WTC11 (cell line): ENCODE measurements around the gene SEZ6. TPM values are rescaled to one million over a fixed set of nuclear protein-coding genes. Genes with fewer than 3 reads are reported as not detected.

ENCODE experiments used
- ATAC-seq: fragments of 200-7000 bp; cut with Tn5 transposase; 2 replicates; pipeline ENCODE4 v1.10.0; 2021; ENCODE audit warnings: mild to moderate bottlenecking, moderate library complexity
- CTCF ChIA-PET: fragments of 300-600 bp; sonication (Branson Sonifier 250); formaldehyde crosslinking; loops from one replicate; lab custom pipeline; 2021; ENCODE audit warnings: antibody characterized with exemption; lab: Charles Lee
- POLR2A ChIA-PET: fragments of 350-600 bp; sonication (Branson Sonifier 250); formaldehyde crosslinking; loops from one replicate; lab custom pipeline; 2021; ENCODE audit warnings: antibody characterized with exemption; lab: Charles Lee
- DNase-seq: peaks from one replicate; pipeline ENCODE4 v3.0.0; 2021; ENCODE audit warnings: low spot score
- H3K27ac Mint-ChIP-seq: 2 replicates; pipeline ENCODE4 v1.8.0; 2021; ENCODE audit warnings: mixed read lengths
- H3K27me3 Mint-ChIP-seq: 2 replicates; pipeline ENCODE4 v1.8.0; 2021; ENCODE audit warnings: low read depth, mild to moderate bottlenecking, moderate library complexity, mixed read lengths
- H3K36me3 Mint-ChIP-seq: 2 replicates; pipeline ENCODE4 v1.8.0; 2021; ENCODE audit warnings: mixed read lengths
- H3K4me1 Mint-ChIP-seq: 2 replicates; pipeline ENCODE4 v1.8.0; 2022; ENCODE audit warnings: mixed read lengths
- H3K4me3 Mint-ChIP-seq: 2 replicates; pipeline ENCODE4 v1.8.0; 2021; ENCODE audit warnings: mild to moderate bottlenecking, moderate library complexity, mixed read lengths
- H3K9me3 Mint-ChIP-seq: 2 replicates; pipeline ENCODE4 v1.8.0; 2021; ENCODE audit warnings: mixed read lengths
- ARID4B ChIP-seq: sonication (generic); formaldehyde crosslinking; IDR thresholded peaks from 2 replicates; pipeline ENCODE4 v1.8.0; 2023; ENCODE audit warnings: missing genetic modification reagents, mild to moderate bottlenecking, borderline replicate concordance
- CREB1 ChIP-seq: sonication (generic); formaldehyde crosslinking; IDR thresholded peaks from 2 replicates; pipeline ENCODE4 v1.8.0; 2023; ENCODE audit warnings: mild to moderate bottlenecking, missing genetic modification reagents
- GRHL2 ChIP-seq: fragments of 250-450 bp; sonication (Bioruptor Pico); IDR thresholded peaks from 2 replicates; pipeline ENCODE4 v1.8.0; 2022; ENCODE audit warnings: mild to moderate bottlenecking, moderate library complexity; ENCODE audit not compliant: insufficient replicate concordance, severe bottlenecking
- GTF2I ChIP-seq: fragments of 250-450 bp; sonication (Bioruptor Pico); conservative IDR thresholded peaks from 2 replicates; pipeline ENCODE4 v1.4.0; 2021; ENCODE audit warnings: mild to moderate bottlenecking
- MXD4 ChIP-seq: fragments of 250-450 bp; sonication (Bioruptor Pico); IDR thresholded peaks from 2 replicates; pipeline ENCODE4 v1.8.0; 2021; ENCODE audit warnings: mild to moderate bottlenecking, moderate library complexity, borderline replicate concordance
- MYBL2 ChIP-seq: sonication (generic); formaldehyde crosslinking; IDR thresholded peaks from 2 replicates; pipeline ENCODE4 v1.8.1; 2023; ENCODE audit warnings: mild to moderate bottlenecking, moderate library complexity, missing genetic modification reagents
- OVOL2 ChIP-seq: fragments of 250-450 bp; sonication (Bioruptor Pico); IDR thresholded peaks from 2 replicates; pipeline ENCODE4 v1.9.0; 2021; ENCODE audit warnings: mild to moderate bottlenecking, borderline replicate concordance
- RORB ChIP-seq: fragments of 250-450 bp; sonication (Bioruptor Pico); IDR thresholded peaks from 2 replicates; pipeline ENCODE4 v1.9.0; 2021; ENCODE audit warnings: mild to moderate bottlenecking
- SOX15 ChIP-seq: fragments of 250-450 bp; sonication (Bioruptor Pico); IDR thresholded peaks from 2 replicates; pipeline ENCODE4 v1.9.0; 2021; ENCODE audit warnings: mild to moderate bottlenecking
- TCF7 ChIP-seq: sonication (generic); formaldehyde crosslinking; IDR thresholded peaks from 2 replicates; pipeline ENCODE4 v1.8.0; 2022; ENCODE audit warnings: mild to moderate bottlenecking, low read depth, missing genetic modification reagents, moderate library complexity
- TEAD4 ChIP-seq: sonication (generic); formaldehyde crosslinking; IDR thresholded peaks from 2 replicates; pipeline ENCODE4 v1.8.0; 2022; ENCODE audit warnings: mild to moderate bottlenecking, missing genetic modification reagents
- ZBTB21 ChIP-seq: sonication (generic); formaldehyde crosslinking; IDR thresholded peaks from 2 replicates; pipeline ENCODE4 v1.8.1; 2023; ENCODE audit warnings: mild to moderate bottlenecking, missing genetic modification reagents, borderline replicate concordance
- ZNF232 ChIP-seq: sonication (generic); formaldehyde crosslinking; IDR thresholded peaks from 2 replicates; pipeline ENCODE4 v1.8.0; 2022; ENCODE audit warnings: mild to moderate bottlenecking, missing genetic modification reagents
- ZNF671 ChIP-seq: fragments of 250-450 bp; sonication (Bioruptor Pico); IDR thresholded peaks from 2 replicates; pipeline ENCODE4 v1.8.0; 2021; ENCODE audit warnings: mild to moderate bottlenecking
- total RNA-seq: library from RNA; stranded (reverse); gene quantifications from 3 replicates; pipeline ENCODE4 v1.2.3, GENCODE V29; 2021
- TF ChIP-seq, protein P1 (sequence below): sonication (generic); formaldehyde crosslinking; IDR thresholded peaks from 2 replicates; pipeline ENCODE4 v1.8.1; 2023; ENCODE audit warnings: mild to moderate bottlenecking, missing genetic modification reagents
- TF ChIP-seq, protein P2 (sequence below): sonication (generic); formaldehyde crosslinking; IDR thresholded peaks from 2 replicates; pipeline ENCODE4 v1.8.0; 2023; ENCODE audit warnings: mild to moderate bottlenecking, missing genetic modification reagents
- TF ChIP-seq, protein P3 (sequence below): fragments of 250-450 bp; sonication (Bioruptor Pico); IDR thresholded peaks from 2 replicates; pipeline ENCODE4 v1.9.0; 2021; ENCODE audit warnings: moderate library complexity, mild to moderate bottlenecking, inconsistent platforms, borderline replicate concordance
- TF ChIP-seq, protein P4 (sequence below): sonication (generic); formaldehyde crosslinking; conservative IDR thresholded peaks from 2 replicates; pipeline ENCODE4 v1.8.1; 2022; ENCODE audit warnings: mild to moderate bottlenecking, missing genetic modification reagents

The SEZ6 gene
- total RNA-seq, 1 experiment from 2014 or later = 3.0 TPM

GRCh38 chr17:28978356-28978964, 27.4 kb downstream of the SEZ6 start (continued):
- TF ChIP-seq ARID4B (CRISPR knock-in tag) (no peak), TCF7 (no peak), GTF2I (CRISPR knock-in tag) (no peak)

GRCh38 chr17:28977659-28978355, 28.0 kb downstream of the SEZ6 start:
- ATAC-seq = no peak
- ChIA-PET POLR2A (interaction anchor here (1.2 kb wide), 1 partner anchor 28 kb away, joined by 3 read pairs; no protein-coding TSS in a partner anchor), CTCF (interaction anchor here (0.6 to 2.9 kb wide), 2 partner anchors 12 to 24 kb away, joined by 3 to 15 read pairs; no protein-coding TSS in a partner anchor)
- H3K36me3 Mint-ChIP-seq = no peaks in the 10 kb centered on the region
- H3K27me3 Mint-ChIP-seq = peaks cover 23% of the 10 kb centered on the region
- no peak for DNase-seq
- TF ChIP-seq ZNF671 (CRISPR knock-in tag) = no peak
- TF ChIP-seq, protein P1, sequence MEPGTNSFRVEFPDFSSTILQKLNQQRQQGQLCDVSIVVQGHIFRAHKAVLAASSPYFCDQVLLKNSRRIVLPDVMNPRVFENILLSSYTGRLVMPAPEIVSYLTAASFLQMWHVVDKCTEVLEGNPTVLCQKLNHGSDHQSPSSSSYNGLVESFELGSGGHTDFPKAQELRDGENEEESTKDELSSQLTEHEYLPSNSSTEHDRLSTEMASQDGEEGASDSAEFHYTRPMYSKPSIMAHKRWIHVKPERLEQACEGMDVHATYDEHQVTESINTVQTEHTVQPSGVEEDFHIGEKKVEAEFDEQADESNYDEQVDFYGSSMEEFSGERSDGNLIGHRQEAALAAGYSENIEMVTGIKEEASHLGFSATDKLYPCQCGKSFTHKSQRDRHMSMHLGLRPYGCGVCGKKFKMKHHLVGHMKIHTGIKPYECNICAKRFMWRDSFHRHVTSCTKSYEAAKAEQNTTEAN (CRISPR knock-in tag) = no peak
- TF ChIP-seq, protein P2, sequence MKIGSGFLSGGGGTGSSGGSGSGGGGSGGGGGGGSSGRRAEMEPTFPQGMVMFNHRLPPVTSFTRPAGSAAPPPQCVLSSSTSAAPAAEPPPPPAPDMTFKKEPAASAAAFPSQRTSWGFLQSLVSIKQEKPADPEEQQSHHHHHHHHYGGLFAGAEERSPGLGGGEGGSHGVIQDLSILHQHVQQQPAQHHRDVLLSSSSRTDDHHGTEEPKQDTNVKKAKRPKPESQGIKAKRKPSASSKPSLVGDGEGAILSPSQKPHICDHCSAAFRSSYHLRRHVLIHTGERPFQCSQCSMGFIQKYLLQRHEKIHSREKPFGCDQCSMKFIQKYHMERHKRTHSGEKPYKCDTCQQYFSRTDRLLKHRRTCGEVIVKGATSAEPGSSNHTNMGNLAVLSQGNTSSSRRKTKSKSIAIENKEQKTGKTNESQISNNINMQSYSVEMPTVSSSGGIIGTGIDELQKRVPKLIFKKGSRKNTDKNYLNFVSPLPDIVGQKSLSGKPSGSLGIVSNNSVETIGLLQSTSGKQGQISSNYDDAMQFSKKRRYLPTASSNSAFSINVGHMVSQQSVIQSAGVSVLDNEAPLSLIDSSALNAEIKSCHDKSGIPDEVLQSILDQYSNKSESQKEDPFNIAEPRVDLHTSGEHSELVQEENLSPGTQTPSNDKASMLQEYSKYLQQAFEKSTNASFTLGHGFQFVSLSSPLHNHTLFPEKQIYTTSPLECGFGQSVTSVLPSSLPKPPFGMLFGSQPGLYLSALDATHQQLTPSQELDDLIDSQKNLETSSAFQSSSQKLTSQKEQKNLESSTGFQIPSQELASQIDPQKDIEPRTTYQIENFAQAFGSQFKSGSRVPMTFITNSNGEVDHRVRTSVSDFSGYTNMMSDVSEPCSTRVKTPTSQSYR = no peak
- no peak for TF ChIP-seq TEAD4
- no peak for TF ChIP-seq ZNF232 (CRISPR knock-in tag)
- no peaks in the 10 kb centered on the region for H3K9me3 Mint-ChIP-seq
- no peak overlapping the region for H3K27ac Mint-ChIP-seq
- peaks cover 10% of the 10 kb centered on the region for H3K4me1 Mint-ChIP-seq
- H3K4me3 Mint-ChIP-seq = no peak overlapping the region

GRCh38 chr17:28975646-28976045, 30.2 kb downstream of the SEZ6 start:
- CTCF ChIA-PET = no interaction called here
- Mint-ChIP-seq H3K4me1 (peaks cover 11% of the 10 kb centered on the region), H3K27ac (no peak overlapping the region), H3K4me3 (no peak overlapping the region), H3K36me3 (no peaks in the 10 kb centered on the region), H3K9me3 (no peaks in the 10 kb centered on the region), H3K27me3 (peaks cover 15% of the 10 kb centered on the region)
- ATAC-seq (no peak), DNase-seq (no peak)
- POLR2A ChIA-PET = no interaction called here
- TF ChIP-seq TEAD4 = no peak
- no peak for TF ChIP-seq MXD4 (CRISPR knock-in tag)
- TF ChIP-seq SOX15 (CRISPR knock-in tag) = no peak
- TF ChIP-seq, protein P3, sequence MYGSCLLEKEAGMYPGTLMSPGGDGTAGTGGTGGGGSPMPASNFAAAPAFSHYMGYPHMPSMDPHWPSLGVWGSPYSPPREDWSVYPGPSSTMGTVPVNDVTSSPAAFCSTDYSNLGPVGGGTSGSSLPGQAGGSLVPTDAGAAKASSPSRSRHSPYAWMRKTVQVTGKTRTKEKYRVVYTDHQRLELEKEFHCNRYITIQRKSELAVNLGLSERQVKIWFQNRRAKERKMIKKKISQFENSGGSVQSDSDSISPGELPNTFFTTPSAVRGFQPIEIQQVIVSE (CRISPR knock-in tag) = no peak
- TF ChIP-seq CREB1 (CRISPR knock-in tag) = no peak
- TF ChIP-seq, protein P4, sequence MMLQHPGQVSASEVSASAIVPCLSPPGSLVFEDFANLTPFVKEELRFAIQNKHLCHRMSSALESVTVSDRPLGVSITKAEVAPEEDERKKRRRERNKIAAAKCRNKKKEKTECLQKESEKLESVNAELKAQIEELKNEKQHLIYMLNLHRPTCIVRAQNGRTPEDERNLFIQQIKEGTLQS (CRISPR knock-in tag) = no peak
- TF ChIP-seq ARID4B (CRISPR knock-in tag) = no peak
- TF ChIP-seq GRHL2 (CRISPR knock-in tag) = no peak
- TF ChIP-seq ZBTB21 = no peak
- TF ChIP-seq RORB (CRISPR knock-in tag) = no peak
- TF ChIP-seq MYBL2 (CRISPR knock-in tag) = no peak
- no peak for TF ChIP-seq OVOL2 (CRISPR knock-in tag)
